WTC11 (cell line): ENCODE measurements around the gene CALCA.

Experiments used
- CBFB ChIP-seq: sonication (generic); formaldehyde crosslinking; IDR thresholded peaks from 2 replicates; pipeline ENCODE4 v1.8.1; 2022; ENCODE audit warnings: mild to moderate bottlenecking, low read depth, missing genetic modification reagents
- CREB1 ChIP-seq: sonication (generic); formaldehyde crosslinking; IDR thresholded peaks from 2 replicates; pipeline ENCODE4 v1.8.0; 2023; ENCODE audit warnings: mild to moderate bottlenecking, missing genetic modification reagents
- E2F5 ChIP-seq: sonication (generic); formaldehyde crosslinking; IDR thresholded peaks from 2 replicates; pipeline ENCODE4 v1.8.1; 2022; ENCODE audit warnings: mild to moderate bottlenecking, moderate library complexity, missing genetic modification reagents
- ETV6 ChIP-seq: sonication (generic); formaldehyde crosslinking; IDR thresholded peaks from 2 replicates; pipeline ENCODE4 v1.8.1; 2022; ENCODE audit warnings: mild to moderate bottlenecking, missing genetic modification reagents
- JUN ChIP-seq: sonication (generic); formaldehyde crosslinking; IDR thresholded peaks from 2 replicates; pipeline ENCODE4 v1.8.0; 2023; ENCODE audit warnings: mild to moderate bottlenecking, missing genetic modification reagents
- NR2C2 ChIP-seq: sonication (generic); formaldehyde crosslinking; IDR thresholded peaks from 2 replicates; pipeline ENCODE4 v1.8.0; 2022; ENCODE audit warnings: mild to moderate bottlenecking, missing genetic modification reagents
- TEAD1 ChIP-seq: sonication (generic); formaldehyde crosslinking; IDR thresholded peaks from 2 replicates; pipeline ENCODE4 v1.8.0; 2022; ENCODE audit warnings: mild to moderate bottlenecking, missing genetic modification reagents
- ZNF263 ChIP-seq: sonication (generic); formaldehyde crosslinking; IDR thresholded peaks from 2 replicates; pipeline ENCODE4 v1.8.1; 2022; ENCODE audit warnings: low read depth, mild to moderate bottlenecking, moderate library complexity, missing genetic modification reagents
- ZSCAN18 ChIP-seq: fragments of 250-450 bp; sonication (Bioruptor Pico); IDR thresholded peaks from 2 replicates; pipeline ENCODE4 v2.1.2; 2022; ENCODE audit warnings: mild to moderate bottlenecking, moderate library complexity
- TF ChIP-seq, protein P1 (sequence below): fragments of 200-600 bp; IDR thresholded peaks from 2 replicates; pipeline ENCODE4 v1.8.0; 2022; ENCODE audit warnings: antibody characterized with exemption
- TF ChIP-seq, protein P2 (sequence below): sonication (generic); formaldehyde crosslinking; IDR thresholded peaks from 2 replicates; pipeline ENCODE4 v1.8.0; 2022; ENCODE audit warnings: mild to moderate bottlenecking, missing genetic modification reagents

DNA sequence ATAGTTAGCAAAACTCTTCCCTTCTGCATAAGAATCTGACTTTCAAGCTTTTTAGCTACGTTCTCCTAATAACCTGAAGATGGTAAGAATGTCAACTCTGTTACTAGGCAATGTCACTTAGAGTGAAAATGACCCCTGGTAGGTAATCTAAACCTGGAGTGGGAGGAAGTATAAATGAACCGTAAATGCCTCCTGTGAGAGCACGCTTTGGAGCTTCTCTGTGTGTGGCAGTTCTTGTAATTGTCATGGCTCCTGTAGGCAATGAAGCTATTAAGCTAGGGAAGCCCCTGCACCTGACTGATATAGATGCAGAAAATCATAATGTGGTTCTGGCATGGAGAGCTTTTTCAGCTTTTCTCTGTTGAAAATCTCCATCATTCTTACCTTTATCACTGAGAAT, 29.4 kb downstream of the CALCA start:
- TF ChIP-seq, protein P1, sequence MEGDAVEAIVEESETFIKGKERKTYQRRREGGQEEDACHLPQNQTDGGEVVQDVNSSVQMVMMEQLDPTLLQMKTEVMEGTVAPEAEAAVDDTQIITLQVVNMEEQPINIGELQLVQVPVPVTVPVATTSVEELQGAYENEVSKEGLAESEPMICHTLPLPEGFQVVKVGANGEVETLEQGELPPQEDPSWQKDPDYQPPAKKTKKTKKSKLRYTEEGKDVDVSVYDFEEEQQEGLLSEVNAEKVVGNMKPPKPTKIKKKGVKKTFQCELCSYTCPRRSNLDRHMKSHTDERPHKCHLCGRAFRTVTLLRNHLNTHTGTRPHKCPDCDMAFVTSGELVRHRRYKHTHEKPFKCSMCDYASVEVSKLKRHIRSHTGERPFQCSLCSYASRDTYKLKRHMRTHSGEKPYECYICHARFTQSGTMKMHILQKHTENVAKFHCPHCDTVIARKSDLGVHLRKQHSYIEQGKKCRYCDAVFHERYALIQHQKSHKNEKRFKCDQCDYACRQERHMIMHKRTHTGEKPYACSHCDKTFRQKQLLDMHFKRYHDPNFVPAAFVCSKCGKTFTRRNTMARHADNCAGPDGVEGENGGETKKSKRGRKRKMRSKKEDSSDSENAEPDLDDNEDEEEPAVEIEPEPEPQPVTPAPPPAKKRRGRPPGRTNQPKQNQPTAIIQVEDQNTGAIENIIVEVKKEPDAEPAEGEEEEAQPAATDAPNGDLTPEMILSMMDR: no peak
- TF ChIP-seq ZSCAN18 (CRISPR knock-in tag): no peak
- TF ChIP-seq JUN: no peak
- no peak for TF ChIP-seq NR2C2 (CRISPR knock-in tag)
- no peak for TF ChIP-seq CBFB (CRISPR knock-in tag)
- no peak for TF ChIP-seq ZNF263
- no peak for TF ChIP-seq E2F5
- TF ChIP-seq CREB1 (CRISPR knock-in tag): no peak
- TF ChIP-seq, protein P2, sequence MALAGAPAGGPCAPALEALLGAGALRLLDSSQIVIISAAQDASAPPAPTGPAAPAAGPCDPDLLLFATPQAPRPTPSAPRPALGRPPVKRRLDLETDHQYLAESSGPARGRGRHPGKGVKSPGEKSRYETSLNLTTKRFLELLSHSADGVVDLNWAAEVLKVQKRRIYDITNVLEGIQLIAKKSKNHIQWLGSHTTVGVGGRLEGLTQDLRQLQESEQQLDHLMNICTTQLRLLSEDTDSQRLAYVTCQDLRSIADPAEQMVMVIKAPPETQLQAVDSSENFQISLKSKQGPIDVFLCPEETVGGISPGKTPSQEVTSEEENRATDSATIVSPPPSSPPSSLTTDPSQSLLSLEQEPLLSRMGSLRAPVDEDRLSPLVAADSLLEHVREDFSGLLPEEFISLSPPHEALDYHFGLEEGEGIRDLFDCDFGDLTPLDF (CRISPR knock-in tag): no peak
- TF ChIP-seq TEAD1 (CRISPR knock-in tag): no peak
- no peak for TF ChIP-seq ETV6
